Pancreas (tissue), 10 donors: Measurements from ENCODE around the gene PPP1R14D. TPM values are rescaled to one million over a fixed set of nuclear protein-coding genes. Genes with fewer than 3 reads are reported as not detected.

Experiments used
- ATAC-seq, 4 donors: fragments of 200-7000 bp; cut with Tn5 transposase; one replicate each; pipeline versions ENCODE4 v1.8.0 to v1.9.1; 2020; ENCODE audit warnings: mild to moderate bottlenecking in 4 of 4, moderate library complexity in 4 of 4
- DNase-seq, 6 donors: peaks; one replicate each; pipeline ENCODE4 v3.0.0-alpha.2; 2020
- FAIRE-seq: peaks from 2 replicates; lab custom pipeline; 2012; peaks lifted over from hg19 to GRCh38; lab: Jason Lieb, UNC
- H3K27ac ChIP-seq, 4 donors: fragments of 200-600 bp; sonication (generic); 1 replicate in 3 of 4; 2 replicates in 1 of 4; pipeline versions ENCODE4 v1.5.0 to v1.8.0; 2020
- H3K27me3 ChIP-seq, 4 donors: fragments of 200-600 bp; one replicate each; pipeline ENCODE4 v1.8.0; 2021
- H3K36me3 ChIP-seq, 3 donors: fragments of 200-600 bp; sonication (generic) in 1 of 3; one replicate each; pipeline versions ENCODE4 v1.5.0 to v1.8.0; 2020 to 2021
- H3K4me1 ChIP-seq, 3 donors: fragments of 200-600 bp; one replicate each; pipeline ENCODE4 v1.8.0; 2021
- H3K4me3 ChIP-seq, 4 donors: fragments of 200-600 bp; sonication (generic) in 2 of 4; one replicate each; pipeline versions ENCODE4 v1.5.0 to v1.8.0; 2020 to 2021
- H3K9me3 ChIP-seq, 4 donors: fragments of 200-600 bp; one replicate each; pipeline ENCODE4 v1.8.0; 2021
- WGBS, 2 donors: extraction: QIAGEN DNeasy Blood & Tissue Kit; methylation state at CpG; one replicate each; pipeline ENCODE4 v1.1.7; 2013; 5-methylcytosine and 5-hydroxymethylcytosine counted together
- intact Hi-C, 3 donors: fragments of 100-400 bp; cut with DNase I; formaldehyde crosslinking; loops; one replicate each; pipeline versions ENCODE4 v1.11.1 to v1.14.2; 2022
- polyA plus RNA-seq, 2 donors: library from polyadenylated mRNA; stranded (reverse); fragments of 200-250 nt; gene quantifications; one replicate each; pipeline ENCODE4 v1.2.3, GENCODE V29; 2013
- total RNA-seq, 6 donors: library from RNA; stranded (reverse); fragmentation: NEBNext Ultra II Directional in 4 of 6; extraction: Animal tissue kit (Norgen Biotek cat#: 25700) in 4 of 6; gene quantifications; one replicate each; pipeline versions ENCODE4 v1.2.1 to v1.2.4, GENCODE V29; 2021 to 2023
- TF ChIP-seq, protein P1 (sequence below), 4 donors: fragments of 200-600 bp; sonication (generic) in 3 of 4; IDR thresholded peaks; one replicate each; pipeline versions ENCODE4 v1.5.0 to v1.8.0; 2021; ENCODE audit warnings: antibody characterized with exemption in 4 of 4
- donor health status: healthy with polysubstance abuse.
- donor health status: DM: no; HTN: no; CAD: no; lungs with moderate emphysema.
- donor health status: DM: no; HTN: no; CAD: no.
- donor health status: control.
- donor health status: control.
- donor health status: Bipolar disorder and iron deficiency.
- donor health status: DM: yes; HTN: yes; CAD: no.
- donor health status: DM: no; HTN: no; CAD: no.
- donor health status: DM: no; HTN: no; CAD: no.
- donor health status: DM: yes; HTN: yes; CAD: no.

The PPP1R14D gene
- total and polyA plus RNA-seq, 8 donors, result 0.23 to 2.6 (median 0.55) TPM; not detected in 4

DNA sequence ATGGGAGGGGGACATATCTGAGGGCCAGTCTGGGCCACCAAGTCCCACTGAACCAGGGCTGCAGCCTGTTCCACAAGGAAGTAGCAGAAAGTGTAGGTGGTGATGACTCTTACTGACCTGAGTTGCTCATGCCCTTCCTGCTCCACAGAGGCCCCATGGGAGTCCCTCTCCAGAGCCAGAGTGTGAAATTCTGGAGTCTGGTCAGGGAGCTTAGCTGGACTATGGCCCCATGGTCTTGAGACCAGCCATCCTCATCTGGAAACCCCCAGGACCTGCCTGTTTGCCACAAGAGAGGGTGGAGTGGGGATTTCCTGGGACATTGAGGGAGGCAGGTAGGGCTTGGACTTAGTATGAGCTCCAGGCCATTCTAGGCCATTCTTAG, 18.3 kb upstream of the PPP1R14D start:
- TF ChIP-seq, protein P1, sequence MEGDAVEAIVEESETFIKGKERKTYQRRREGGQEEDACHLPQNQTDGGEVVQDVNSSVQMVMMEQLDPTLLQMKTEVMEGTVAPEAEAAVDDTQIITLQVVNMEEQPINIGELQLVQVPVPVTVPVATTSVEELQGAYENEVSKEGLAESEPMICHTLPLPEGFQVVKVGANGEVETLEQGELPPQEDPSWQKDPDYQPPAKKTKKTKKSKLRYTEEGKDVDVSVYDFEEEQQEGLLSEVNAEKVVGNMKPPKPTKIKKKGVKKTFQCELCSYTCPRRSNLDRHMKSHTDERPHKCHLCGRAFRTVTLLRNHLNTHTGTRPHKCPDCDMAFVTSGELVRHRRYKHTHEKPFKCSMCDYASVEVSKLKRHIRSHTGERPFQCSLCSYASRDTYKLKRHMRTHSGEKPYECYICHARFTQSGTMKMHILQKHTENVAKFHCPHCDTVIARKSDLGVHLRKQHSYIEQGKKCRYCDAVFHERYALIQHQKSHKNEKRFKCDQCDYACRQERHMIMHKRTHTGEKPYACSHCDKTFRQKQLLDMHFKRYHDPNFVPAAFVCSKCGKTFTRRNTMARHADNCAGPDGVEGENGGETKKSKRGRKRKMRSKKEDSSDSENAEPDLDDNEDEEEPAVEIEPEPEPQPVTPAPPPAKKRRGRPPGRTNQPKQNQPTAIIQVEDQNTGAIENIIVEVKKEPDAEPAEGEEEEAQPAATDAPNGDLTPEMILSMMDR (IDR thresholded peaks at IDR 0.05), result no peak
- intact Hi-C loops, result no loop called here
- Histone ChIP-seq H3K36me3 (peaks cover 0 to 6% (median 0%) of the 10 kb centered on the region in 3 donors), H3K27me3 (no peaks in the 10 kb centered on the region), H3K9me3 (no peaks in the 10 kb centered on the region), H3K27ac (peak overlapping the region; percentile 60 to 94 (median 83)), H3K4me1 (peaks cover 0 to 25% (median 16%) of the 10 kb centered on the region in 3 donors), H3K4me3 (peak overlapping the region in 2 of 4 donors; percentile 73 to 89)
- FAIRE-seq, result no peak
- DNase-seq, result peak in 2 of 6 donors; percentile 32 to 46
- peak in 2 of 4 donors; percentile 3 to 14 for ATAC-seq

DNA sequence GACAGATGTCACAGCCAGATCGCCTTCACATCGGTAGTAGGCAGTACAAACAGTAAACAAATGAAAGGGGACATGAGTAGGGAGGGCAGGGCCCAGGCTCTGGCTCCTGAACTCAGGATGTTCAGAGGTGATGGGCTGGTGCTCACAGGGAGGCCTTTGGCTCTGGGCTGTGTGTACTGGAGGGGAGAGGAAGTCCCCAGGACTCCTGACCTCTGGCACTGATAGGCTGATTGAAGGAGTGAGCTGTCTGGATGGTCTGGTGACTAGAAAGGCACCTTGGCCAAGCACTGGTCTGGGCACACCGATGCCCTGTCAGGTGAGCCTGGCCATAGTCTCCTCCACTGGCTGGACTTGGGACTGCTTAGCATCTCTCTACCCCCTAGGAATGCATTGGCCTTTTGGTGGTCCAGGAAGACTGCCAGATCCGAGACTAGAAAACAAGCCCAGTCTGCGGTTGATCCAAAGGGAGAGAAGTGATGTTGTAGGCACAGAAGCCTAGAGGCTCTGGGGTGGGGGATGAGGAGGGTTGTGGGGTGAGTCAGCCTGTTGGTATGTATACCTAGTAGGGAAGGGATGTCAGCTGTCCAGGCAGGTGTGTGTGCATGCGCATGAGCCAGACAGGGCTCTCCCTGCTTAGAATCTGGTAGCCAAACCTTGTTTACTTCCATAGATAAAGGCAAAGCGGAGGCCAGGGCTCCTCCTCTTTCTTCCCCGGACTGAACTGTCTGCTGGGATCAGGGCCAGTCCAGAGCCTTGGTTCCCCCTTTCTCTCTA, 17.2 kb upstream of the PPP1R14D start:
- 18 to 20% methylated on average over 8 of the region's 8 CpGs for WGBS, 2 donors

DNA sequence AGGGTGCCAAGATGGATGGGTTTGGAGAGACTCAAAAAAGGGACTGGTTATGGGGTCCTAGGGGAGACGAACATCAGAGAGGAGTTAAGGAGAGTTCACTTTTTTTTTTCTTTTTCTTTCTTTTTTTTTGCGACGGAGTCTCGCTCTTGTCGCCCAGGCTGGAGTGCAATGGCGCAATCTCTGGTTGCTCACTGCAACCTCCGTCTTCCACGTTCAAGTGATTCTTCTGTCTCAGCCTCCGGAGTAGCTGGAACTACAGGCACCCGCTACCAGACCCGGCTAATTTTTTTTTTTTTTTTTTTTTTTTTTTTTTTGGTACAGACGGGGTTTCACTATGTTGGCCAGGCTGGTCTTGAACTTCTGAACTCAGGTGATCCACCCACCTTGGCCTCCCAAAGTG, 16.5 kb upstream of the PPP1R14D start:
- peak overlapping the region; percentile 73 to 89 (median 77) for H3K4me3 ChIP-seq
- intact Hi-C loops, result no loop called here
- TF ChIP-seq, protein P1 (IDR thresholded peaks at IDR 0.05), result no peak
- peaks cover 0 to 25% (median 16%) of the 10 kb centered on the region in 3 donors for H3K4me1 ChIP-seq
- no peaks in the 10 kb centered on the region for H3K9me3 ChIP-seq
- WGBS, 2 donors, result 13% methylated on average over 12 of the region's 12 CpGs
- H3K27me3 ChIP-seq, result no peaks in the 10 kb centered on the region
- H3K27ac ChIP-seq, result peak overlapping the region; percentile 77 to 94 (median 86)
- ATAC-seq (no peak), DNase-seq (no peak), FAIRE-seq (no peak)
- no peaks in the 10 kb centered on the region for H3K36me3 ChIP-seq

More for the DNA sequence above, 17.2 kb upstream of the PPP1R14D start:
- H3K27ac ChIP-seq, result peak overlapping the region; percentile 60 to 94 (median 83)
- peak; percentile 77 to 88 (median 82) for ATAC-seq
- TF ChIP-seq, protein P1 (IDR thresholded peaks at IDR 0.05), result no peak
- H3K4me1 ChIP-seq, result peaks cover 0 to 25% (median 16%) of the 10 kb centered on the region in 3 donors
- FAIRE-seq, result no peak
- intact Hi-C loops, result no loop called here
- H3K4me3 ChIP-seq, result peak overlapping the region in 3 of 4 donors; percentile 73 to 89 (median 77)
- peaks cover 0 to 4% (median 0%) of the 10 kb centered on the region in 3 donors for H3K36me3 ChIP-seq
- H3K27me3 ChIP-seq, result no peaks in the 10 kb centered on the region
- H3K9me3 ChIP-seq, result no peaks in the 10 kb centered on the region
- peak; percentile 66 to 88 (median 87) for DNase-seq

DNA sequence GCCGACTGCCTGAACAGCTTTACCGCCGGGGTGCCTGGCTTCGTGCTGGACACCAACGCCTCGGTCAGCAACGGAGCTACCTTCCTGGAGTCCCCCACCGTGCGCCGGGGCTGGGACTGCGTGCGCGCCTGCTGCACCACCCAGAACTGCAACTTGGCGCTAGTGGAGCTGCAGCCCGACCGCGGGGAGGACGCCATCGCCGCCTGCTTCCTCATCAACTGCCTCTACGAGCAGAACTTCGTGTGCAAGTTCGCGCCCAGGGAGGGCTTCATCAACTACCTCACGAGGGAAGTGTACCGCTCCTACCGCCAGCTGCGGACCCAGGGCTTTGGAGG, 16.2 kb upstream of the PPP1R14D start:
- Histone ChIP-seq H3K36me3 (no peaks in the 10 kb centered on the region), H3K27me3 (no peaks in the 10 kb centered on the region), H3K4me1 (peaks cover 0 to 25% (median 16%) of the 10 kb centered on the region in 3 donors), H3K27ac (peak overlapping the region; percentile 77 to 94 (median 86)), H3K9me3 (no peaks in the 10 kb centered on the region), H3K4me3 (peak overlapping the region; percentile 73 to 89 (median 77))
- intact Hi-C loops, result no loop called here
- peak; percentile 12 to 41 (median 25) for ATAC-seq
- TF ChIP-seq, protein P1 (IDR thresholded peaks at IDR 0.05), result no peak
- 0 to 1% methylated on average over 28 of the region's 28 CpGs for WGBS, 2 donors
- DNase-seq, result peak in 5 of 6 donors; percentile 45 to 85 (median 50)
- FAIRE-seq, result no peak
